ENCODE results near the gene RHO. TPM values are rescaled to one million over a fixed set of nuclear protein-coding genes. Genes with fewer than 3 reads are reported as not detected.

The RHO gene
- total RNA-seq, 4 donors from 2014 or later = not detected

DNA sequence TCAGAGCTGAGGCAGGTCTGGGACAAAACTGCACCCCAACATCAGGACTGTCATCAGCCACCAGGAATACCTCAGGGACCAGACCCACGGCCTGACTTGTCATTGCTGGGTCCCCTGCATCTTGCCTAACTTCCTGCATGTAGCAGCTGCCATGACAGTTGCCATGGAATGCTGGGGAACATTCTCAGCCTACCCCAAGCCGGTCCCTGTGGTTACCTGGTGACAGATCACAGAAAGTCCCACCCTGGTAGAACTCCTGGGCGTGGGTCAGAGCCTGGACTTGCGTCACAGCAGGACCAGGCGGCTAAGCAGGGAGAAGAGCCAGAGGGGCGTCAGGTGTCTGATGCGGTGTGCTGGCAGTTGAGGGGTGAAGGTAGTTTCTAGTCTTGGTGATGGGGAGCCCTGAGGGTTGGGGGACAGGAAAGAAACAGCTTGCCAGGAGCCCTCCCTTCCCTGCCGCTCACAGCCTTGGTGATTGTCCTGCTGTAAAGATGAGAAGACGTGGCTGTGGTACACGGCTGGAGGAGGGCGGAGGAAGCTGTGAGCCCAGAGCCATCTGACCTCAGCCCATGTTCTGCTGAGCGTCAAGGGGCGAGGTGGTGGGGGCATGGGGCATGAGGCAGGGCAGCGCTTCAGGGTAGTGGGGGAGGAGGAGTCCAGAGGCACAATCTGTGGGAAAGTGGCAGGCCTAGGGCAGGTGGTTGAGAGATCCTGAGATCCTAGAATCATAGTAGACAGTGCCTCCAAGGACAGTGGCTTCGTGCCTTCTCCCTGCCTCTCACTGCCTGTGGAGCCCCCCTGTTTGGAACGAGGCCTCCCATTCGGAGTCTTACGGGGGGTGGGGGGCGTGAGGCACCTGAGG lies 19.9 kb downstream of the RHO start:
- WGBS, 2 donors (ENCODE audit: low coverage in 1 of 2) = 83 to 92% methylated on average over 4 to 6 of the region's 19 CpGs
- ATAC-seq = no peak
- H3K27ac ChIP-seq = no peak overlapping the region
- H3K4me3 ChIP-seq = no peak overlapping the region
- no peaks in the 10 kb centered on the region for H3K9me3 ChIP-seq
- no peak for TF ChIP-seq POLR2AphosphoS5 (IDR thresholded peaks at IDR 0.05)
- no peak for TF ChIP-seq POLR2A (IDR thresholded peaks at IDR 0.05)
- no peak for TF ChIP-seq CTCF (IDR thresholded peaks at IDR 0.05)
- TF ChIP-seq EP300 (IDR thresholded peaks at IDR 0.05) = no peak
- H3K4me1 ChIP-seq = no peaks in the 10 kb centered on the region
- no peaks in the 10 kb centered on the region for H3K36me3 ChIP-seq
- no peaks in the 10 kb centered on the region for H3K27me3 ChIP-seq

GRCh38 chr3:129549006-129549800 lies 20.8 kb downstream of the RHO start:
- Histone ChIP-seq H3K27me3 (no peaks in the 10 kb centered on the region), H3K36me3 (no peaks in the 10 kb centered on the region), H3K9me3 (no peaks in the 10 kb centered on the region), H3K27ac (no peak overlapping the region), H3K4me3 (no peak overlapping the region), H3K4me1 (peaks cover 0 to 8% (median 0%) of the 10 kb centered on the region in 3 donors)
- 94% methylated on average over 4 of the region's 18 CpGs; no CpG with 5 or more reads in 1 of the 2 donors for WGBS, 2 donors (ENCODE audit: low coverage in 1 of 2)
- no peak for TF ChIP-seq CTCF (IDR thresholded peaks at IDR 0.05)
- TF ChIP-seq EP300 (IDR thresholded peaks at IDR 0.05) = no peak
- TF ChIP-seq POLR2A (IDR thresholded peaks at IDR 0.05) = no peak
- ATAC-seq = no peak

GRCh38 chr3:129549805-129550204 lies 21.4 kb downstream of the RHO start:
- peaks cover 0 to 14% (median 0%) of the 10 kb centered on the region in 3 donors for H3K4me1 ChIP-seq
- H3K27ac ChIP-seq = no peak overlapping the region
- no peak for ATAC-seq
- WGBS, 2 donors (ENCODE audit: low coverage in 1 of 2) = 95% methylated on average over 3 of the region's 3 CpGs; no CpG with 5 or more reads in 1 of the 2 donors
- TF ChIP-seq POLR2AphosphoS5 (IDR thresholded peaks at IDR 0.05) = no peak
- TF ChIP-seq POLR2A (IDR thresholded peaks at IDR 0.05) = no peak
- TF ChIP-seq EP300 (IDR thresholded peaks at IDR 0.05) = no peak
- no peak for TF ChIP-seq CTCF (IDR thresholded peaks at IDR 0.05)
- H3K9me3 ChIP-seq = no peaks in the 10 kb centered on the region
- H3K4me3 ChIP-seq = no peak overlapping the region
- H3K36me3 ChIP-seq = no peaks in the 10 kb centered on the region
- no peaks in the 10 kb centered on the region for H3K27me3 ChIP-seq

DNA sequence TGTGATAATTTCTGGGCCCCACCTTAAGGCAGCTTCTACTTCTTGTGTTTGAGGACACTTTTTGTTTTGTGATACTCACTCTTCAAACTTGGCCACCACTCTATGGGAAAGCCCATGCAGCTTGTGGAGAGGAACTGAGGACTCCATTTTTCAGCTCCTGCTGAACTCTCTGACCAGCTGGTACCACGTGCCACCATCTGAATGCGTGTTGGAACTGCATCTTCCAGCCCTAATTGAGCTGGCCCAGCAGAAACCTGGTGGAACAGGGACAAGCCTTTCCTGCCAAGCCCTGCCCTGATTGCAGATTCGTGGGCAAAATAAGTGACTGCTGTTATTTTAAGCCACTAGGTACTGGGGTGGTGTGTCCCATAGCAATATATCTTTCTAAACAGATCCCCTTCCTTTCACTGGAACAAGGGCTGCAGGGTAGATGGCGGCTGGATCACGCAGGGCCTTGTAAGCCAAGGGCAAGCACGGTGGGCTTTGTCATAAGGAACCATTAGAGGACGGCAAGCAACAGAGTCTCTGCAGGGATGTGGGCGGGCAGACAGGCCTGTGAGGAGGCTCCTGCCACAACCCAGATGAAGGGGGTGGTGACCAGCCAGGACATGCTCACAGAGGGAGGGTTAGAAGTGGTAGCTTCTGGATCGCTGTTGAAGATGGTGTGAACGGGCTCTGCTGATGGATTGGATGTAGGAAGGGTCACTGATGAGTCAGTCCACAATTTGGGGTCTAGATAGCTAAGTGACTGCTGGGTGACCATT lies 24.0 kb downstream of the RHO start:
- 61 to 85% methylated on average over 7 to 8 of the region's 10 CpGs for WGBS, 2 donors (ENCODE audit: low coverage in 1 of 2)

More for the DNA sequence above, 24.0 kb downstream of the RHO start:
- H3K27ac ChIP-seq = no peak overlapping the region
- H3K4me1 ChIP-seq = peaks cover 0 to 39% (median 0%) of the 10 kb centered on the region in 3 donors
- H3K27me3 ChIP-seq = no peaks in the 10 kb centered on the region
- no peaks in the 10 kb centered on the region for H3K9me3 ChIP-seq
- TF ChIP-seq POLR2A (IDR thresholded peaks at IDR 0.05) (no peak), EP300 (IDR thresholded peaks at IDR 0.05) (no peak), POLR2AphosphoS5 (IDR thresholded peaks at IDR 0.05) (no peak), CTCF (IDR thresholded peaks at IDR 0.05) (no peak)
- H3K36me3 ChIP-seq = peaks cover 0 to 21% of the 10 kb centered on the region in 2 donors
- ATAC-seq = no peak
- H3K4me3 ChIP-seq = no peak overlapping the region

Measured in gastroesophageal sphincter (tissue), 4 donors.